ENCODE measurements around the gene TRIM17.

The TRIM17 gene

DNA sequence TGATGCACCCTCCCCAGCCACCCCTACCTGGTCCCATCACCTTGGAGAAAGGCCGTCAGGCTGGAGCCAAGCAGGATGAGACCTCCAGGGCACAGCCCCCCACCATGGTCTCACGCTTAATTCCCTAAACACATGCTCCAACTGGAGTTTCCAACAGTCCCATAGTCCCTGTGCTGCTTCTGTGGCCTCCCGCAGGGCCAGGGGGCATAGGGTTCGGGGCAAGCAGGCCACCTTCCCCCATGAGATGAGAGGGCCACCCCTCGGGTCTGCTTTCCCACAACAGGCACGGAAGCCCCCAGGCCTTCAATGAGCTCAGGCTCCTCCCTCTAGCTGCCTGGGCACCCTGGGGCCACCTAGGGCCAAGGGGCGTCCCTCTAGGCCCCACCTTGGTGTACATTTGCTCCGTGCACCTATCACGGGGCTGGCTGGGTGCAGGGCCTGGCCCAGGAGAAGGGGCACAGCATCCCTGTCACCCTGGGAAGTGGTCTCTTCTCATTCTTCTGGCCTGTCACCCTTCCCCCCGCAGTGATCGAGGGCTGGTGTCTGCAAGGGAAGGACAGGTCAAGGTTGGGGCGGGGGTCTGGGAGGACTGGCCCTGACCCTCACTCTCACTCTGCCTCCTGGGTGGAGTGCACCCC lies 52.5 kb downstream of the TRIM17 start:
- TF ChIP-seq, protein P1, sequence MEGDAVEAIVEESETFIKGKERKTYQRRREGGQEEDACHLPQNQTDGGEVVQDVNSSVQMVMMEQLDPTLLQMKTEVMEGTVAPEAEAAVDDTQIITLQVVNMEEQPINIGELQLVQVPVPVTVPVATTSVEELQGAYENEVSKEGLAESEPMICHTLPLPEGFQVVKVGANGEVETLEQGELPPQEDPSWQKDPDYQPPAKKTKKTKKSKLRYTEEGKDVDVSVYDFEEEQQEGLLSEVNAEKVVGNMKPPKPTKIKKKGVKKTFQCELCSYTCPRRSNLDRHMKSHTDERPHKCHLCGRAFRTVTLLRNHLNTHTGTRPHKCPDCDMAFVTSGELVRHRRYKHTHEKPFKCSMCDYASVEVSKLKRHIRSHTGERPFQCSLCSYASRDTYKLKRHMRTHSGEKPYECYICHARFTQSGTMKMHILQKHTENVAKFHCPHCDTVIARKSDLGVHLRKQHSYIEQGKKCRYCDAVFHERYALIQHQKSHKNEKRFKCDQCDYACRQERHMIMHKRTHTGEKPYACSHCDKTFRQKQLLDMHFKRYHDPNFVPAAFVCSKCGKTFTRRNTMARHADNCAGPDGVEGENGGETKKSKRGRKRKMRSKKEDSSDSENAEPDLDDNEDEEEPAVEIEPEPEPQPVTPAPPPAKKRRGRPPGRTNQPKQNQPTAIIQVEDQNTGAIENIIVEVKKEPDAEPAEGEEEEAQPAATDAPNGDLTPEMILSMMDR (IDR thresholded peaks at IDR 0.05; ENCODE audit: insufficient read depth, missing control alignments), result no peak
- DNase-seq (ENCODE audit: insufficient read length, low spot score), result no peak
- no peak for FAIRE-seq

DNA sequence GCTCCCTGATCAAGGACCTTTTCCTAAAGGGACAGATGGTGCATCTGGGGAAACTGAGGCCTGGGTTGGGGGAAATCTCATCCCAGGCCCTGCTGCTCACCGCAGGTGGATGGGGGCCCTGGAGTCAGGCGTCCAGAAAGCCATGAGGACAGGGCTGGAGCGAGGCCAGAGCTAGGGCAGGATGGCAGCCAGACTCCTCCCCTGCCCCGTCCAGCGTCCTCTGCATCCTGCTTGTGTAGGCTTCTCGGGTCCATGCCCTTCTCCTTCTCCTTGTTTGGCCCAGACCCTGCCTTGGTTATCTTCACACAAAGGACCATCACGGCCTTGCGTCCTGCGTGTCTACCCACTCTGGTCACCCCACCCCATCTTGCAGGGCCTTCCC lies 53.0 kb downstream of the TRIM17 start:
- FAIRE-seq, result no peak
- TF ChIP-seq, protein P1 (IDR thresholded peaks at IDR 0.05; ENCODE audit: insufficient read depth, missing control alignments), result no peak
- DNase-seq (ENCODE audit: insufficient read length, low spot score), result no peak

DNA sequence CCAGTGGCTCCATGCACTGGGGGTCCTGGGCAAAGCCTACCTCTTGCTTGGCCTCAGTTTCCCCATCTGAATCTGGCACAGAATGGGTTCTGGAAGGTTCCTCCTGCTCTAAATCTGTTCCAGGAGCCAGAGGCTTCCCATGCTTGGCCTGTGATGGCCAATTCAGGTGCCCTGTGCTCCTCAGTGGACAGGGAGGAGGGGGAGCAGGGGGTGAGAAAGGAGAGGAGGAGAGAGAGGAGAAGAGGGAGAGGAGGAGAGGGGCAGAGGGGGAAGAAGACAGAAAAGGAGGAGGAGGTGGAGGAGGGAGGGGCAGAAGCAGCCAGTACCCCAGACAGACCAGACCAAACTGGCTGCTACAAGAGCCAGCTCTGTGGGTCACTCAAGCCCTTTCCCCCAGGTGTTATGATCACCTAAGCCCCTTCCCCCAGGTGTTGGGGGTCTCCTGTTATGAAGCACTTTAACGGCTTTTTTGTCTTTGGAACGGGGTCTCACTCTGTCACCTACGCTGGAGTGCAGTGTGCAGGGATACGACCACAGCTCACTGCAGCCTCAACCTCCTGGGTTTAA lies 53.7 kb downstream of the TRIM17 start:
- no peak for DNase-seq (ENCODE audit: insufficient read length, low spot score)
- no peak for FAIRE-seq
- TF ChIP-seq, protein P1 (IDR thresholded peaks at IDR 0.05; ENCODE audit: insufficient read depth, missing control alignments), result no peak

DNA sequence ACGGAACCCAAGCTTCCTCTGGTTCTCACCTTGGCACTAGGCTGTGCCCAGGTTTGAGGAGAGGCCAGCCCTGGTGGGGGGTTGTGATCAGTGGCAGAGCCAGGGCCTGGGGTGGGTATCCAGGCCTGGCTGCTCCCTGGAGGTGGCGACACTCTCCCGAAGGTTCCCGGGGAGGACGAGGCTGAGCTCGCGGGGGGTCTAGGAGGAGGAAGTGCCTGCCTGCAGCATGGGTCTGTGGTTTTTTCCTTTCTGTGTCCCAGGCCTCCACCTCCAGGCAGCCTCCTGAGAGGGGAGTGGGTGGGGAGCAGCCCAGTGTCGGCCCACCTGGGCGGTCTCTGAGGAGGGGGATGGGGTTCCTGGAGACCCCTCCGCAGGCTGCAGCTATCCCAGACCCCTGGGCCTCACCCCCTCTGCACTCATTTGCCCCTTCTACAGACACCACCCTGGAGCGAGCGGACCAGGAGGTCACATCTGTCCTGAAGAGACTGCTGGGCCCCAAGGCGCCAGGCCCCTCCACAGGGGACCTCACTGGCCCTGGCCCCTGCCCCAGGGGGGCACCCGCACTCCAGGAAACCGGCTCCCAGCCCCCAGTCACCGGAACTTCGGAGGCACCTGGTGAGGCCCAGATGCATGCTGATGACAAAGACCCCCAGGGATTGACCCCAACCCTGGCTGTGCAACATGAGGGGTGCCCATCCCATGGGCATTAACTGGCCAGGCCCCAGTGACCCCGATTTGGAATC lies 54.3 kb downstream of the TRIM17 start:
- no peak for DNase-seq (ENCODE audit: insufficient read length, low spot score)
- FAIRE-seq, result no peak
- TF ChIP-seq, protein P1 (IDR thresholded peaks at IDR 0.05; ENCODE audit: insufficient read depth, missing control alignments), result no peak

DNA sequence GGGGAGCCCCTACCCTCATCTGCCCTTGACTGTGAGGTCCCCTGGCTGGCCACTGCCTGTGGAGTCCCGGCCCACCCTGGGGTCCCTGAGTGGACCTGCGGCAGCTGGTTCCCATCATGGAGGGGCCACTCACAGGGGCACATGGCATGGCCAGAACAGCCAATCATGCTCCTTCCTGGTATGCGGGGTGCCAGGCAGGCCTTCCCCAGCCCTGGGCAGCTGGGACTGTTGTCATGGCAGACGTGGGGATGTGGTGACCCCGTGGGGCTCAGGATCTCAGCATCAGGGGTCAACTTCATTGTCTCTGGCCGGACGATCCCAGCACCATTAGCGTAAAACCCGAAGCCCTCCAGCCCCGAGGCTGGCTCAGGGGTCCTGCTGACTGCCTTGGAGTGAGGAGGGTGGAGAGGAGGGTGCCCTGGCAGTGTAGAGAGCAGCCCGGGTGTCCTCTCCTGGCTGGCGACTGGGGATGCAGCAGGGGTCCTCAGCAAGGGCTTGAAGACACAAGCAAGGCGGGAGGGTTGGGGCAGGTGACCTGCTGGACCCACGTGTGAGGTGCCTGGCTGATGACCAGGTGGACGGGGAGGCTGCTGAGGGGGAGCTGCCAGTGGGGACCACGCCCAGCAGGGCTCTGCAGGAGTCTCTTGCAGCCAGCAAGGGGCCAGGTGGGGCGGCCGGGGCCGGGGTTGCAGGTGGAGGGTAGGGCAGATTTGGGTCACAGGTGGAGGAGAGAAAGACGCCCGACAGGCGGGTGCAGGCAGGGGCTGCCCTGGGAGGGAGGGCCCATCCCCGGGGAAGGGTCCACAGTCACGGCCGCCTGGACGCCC lies 55.1 kb downstream of the TRIM17 start:
- no peak for FAIRE-seq
- TF ChIP-seq, protein P1 (IDR thresholded peaks at IDR 0.05; ENCODE audit: insufficient read depth, missing control alignments), result no peak
- no peak for DNase-seq (ENCODE audit: insufficient read length, low spot score)

DNA sequence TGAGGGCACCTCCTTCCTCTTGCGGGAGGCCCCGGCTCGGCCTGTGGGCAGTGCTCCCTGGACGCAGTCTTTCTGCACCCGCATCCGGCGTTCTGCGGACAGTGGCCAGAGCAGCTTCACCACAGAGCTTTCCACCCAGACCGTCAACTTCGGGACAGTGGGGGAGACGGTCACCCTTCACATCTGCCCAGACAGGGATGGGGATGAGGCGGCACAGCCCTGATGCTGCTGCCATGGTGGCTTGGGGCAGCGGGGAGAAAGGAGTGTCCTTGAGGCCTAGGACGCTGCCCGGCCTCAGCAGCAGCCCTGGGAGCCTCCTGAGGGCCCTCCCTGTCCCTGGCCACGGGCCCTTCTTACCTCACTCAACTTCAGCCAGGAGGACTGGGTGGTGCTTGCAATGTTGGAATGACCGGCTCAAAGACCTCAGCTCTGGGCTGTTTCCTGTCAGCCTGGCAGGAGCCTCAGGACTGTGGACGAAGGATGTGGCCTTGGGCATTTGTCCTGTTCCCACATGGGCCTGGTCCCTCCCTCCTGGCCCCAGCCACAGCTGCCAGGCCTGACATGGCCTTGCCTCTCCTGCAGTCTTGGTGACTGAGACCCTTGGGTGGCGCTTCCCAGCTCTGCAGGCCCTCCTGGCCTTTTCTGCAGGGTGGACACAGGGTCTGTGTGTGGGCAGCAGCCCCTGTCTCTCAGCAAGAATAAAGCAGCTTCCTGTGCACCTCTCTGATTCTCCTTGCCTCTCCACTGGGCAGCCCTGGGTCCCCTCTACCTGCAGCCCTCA lies 55.9 kb downstream of the TRIM17 start:
- DNase-seq (ENCODE audit: insufficient read length, low spot score) (no peak), FAIRE-seq (no peak)
- TF ChIP-seq, protein P1 (IDR thresholded peaks at IDR 0.05; ENCODE audit: insufficient read depth, missing control alignments), result no peak
